ENCODE results near the gene SLC25A22.

Gene SLC25A22

GRCh38 chr11:760236-760635, 37.8 kb downstream of the SLC25A22 start:
- Histone ChIP-seq H3K4me3 (ENCODE audit: insufficient read depth, low read depth, low read length) (no peak overlapping the region), H3K27ac (ENCODE audit: insufficient read depth, low read depth, low read length, poor library complexity, severe bottlenecking) (no peak overlapping the region), H3K27me3 (ENCODE audit: control insufficient read depth, insufficient read depth, low read length, poor library complexity, severe bottlenecking) (no peaks in the 10 kb centered on the region), H3K36me3 (ENCODE audit: control insufficient read depth, insufficient read depth, low read length) (peaks cover 25% of the 10 kb centered on the region), H3K4me1 (ENCODE audit: control insufficient read depth, insufficient read depth, low read length) (no peaks in the 10 kb centered on the region), H3K9me3 (ENCODE audit: control insufficient read depth, low read length) (no peaks in the 10 kb centered on the region)

GRCh38 chr11:749731-750130, 48.4 kb downstream of the SLC25A22 start:
- 87 to 89% methylated on average over 2 of the region's 2 CpGs for WGBS, 2 experiments
- no peaks in the 10 kb centered on the region for H3K9me3 ChIP-seq (ENCODE audit: control insufficient read depth, low read length)
- no peak overlapping the region for H3K4me3 ChIP-seq (ENCODE audit: insufficient read depth, low read depth, low read length)
- no peaks in the 10 kb centered on the region for H3K4me1 ChIP-seq (ENCODE audit: control insufficient read depth, insufficient read depth, low read length)
- no peaks in the 10 kb centered on the region for H3K36me3 ChIP-seq (ENCODE audit: control insufficient read depth, insufficient read depth, low read length)
- H3K27ac ChIP-seq (ENCODE audit: insufficient read depth, low read depth, low read length, poor library complexity, severe bottlenecking) = no peak overlapping the region
- no peaks in the 10 kb centered on the region for H3K27me3 ChIP-seq (ENCODE audit: control insufficient read depth, insufficient read depth, low read length, poor library complexity, severe bottlenecking)

GRCh38 chr11:748007-748359, 50.1 kb downstream of the SLC25A22 start:
- H3K4me1 ChIP-seq (ENCODE audit: control insufficient read depth, insufficient read depth, low read length) = no peaks in the 10 kb centered on the region
- H3K27me3 ChIP-seq (ENCODE audit: control insufficient read depth, insufficient read depth, low read length, poor library complexity, severe bottlenecking) = no peaks in the 10 kb centered on the region
- H3K9me3 ChIP-seq (ENCODE audit: control insufficient read depth, low read length) = no peaks in the 10 kb centered on the region
- WGBS, 2 experiments = 12 to 13% methylated on average over 18 of the region's 18 CpGs
- H3K4me3 ChIP-seq (ENCODE audit: insufficient read depth, low read depth, low read length) = peak overlapping the region; percentile 84
- no peak overlapping the region for H3K27ac ChIP-seq (ENCODE audit: insufficient read depth, low read depth, low read length, poor library complexity, severe bottlenecking)
- no peaks in the 10 kb centered on the region for H3K36me3 ChIP-seq (ENCODE audit: control insufficient read depth, insufficient read depth, low read length)

- no peaks in the 10 kb centered on the region for H3K27me3 ChIP-seq (ENCODE audit: control insufficient read depth, insufficient read depth, low read length, poor library complexity, severe bottlenecking)
- peak within 1 kb of the TSS; percentile 84 for H3K4me3 ChIP-seq (ENCODE audit: insufficient read depth, low read depth, low read length)
- no peaks in the 10 kb centered on the region for H3K9me3 ChIP-seq (ENCODE audit: control insufficient read depth, low read length)
- no peak within 1 kb of the TSS for H3K27ac ChIP-seq (ENCODE audit: insufficient read depth, low read depth, low read length, poor library complexity, severe bottlenecking)
- H3K4me1 ChIP-seq (ENCODE audit: control insufficient read depth, insufficient read depth, low read length) = no peaks in the 10 kb centered on the region
- 0% methylated on average over 112 of the region's 112 CpGs for WGBS, 2 experiments
- no peaks in the 10 kb centered on the region for H3K36me3 ChIP-seq (ENCODE audit: control insufficient read depth, insufficient read depth, low read length)
These were observed 50.7 kb downstream of the SLC25A22 start, which contains the start of gene TALDO1 for GRCh38 chr11:747158-748006. Gene TALDO1 (plus strand): TSS chr11:747464. CDS start chr11:747482, 18 bp downstream.

- Histone ChIP-seq H3K4me3 (ENCODE audit: insufficient read depth, low read depth, low read length) (peak overlapping the region; percentile 84), H3K36me3 (ENCODE audit: control insufficient read depth, insufficient read depth, low read length) (no peaks in the 10 kb centered on the region), H3K27ac (ENCODE audit: insufficient read depth, low read depth, low read length, poor library complexity, severe bottlenecking) (no peak overlapping the region), H3K27me3 (ENCODE audit: control insufficient read depth, insufficient read depth, low read length, poor library complexity, severe bottlenecking) (no peaks in the 10 kb centered on the region), H3K4me1 (ENCODE audit: control insufficient read depth, insufficient read depth, low read length) (no peaks in the 10 kb centered on the region), H3K9me3 (ENCODE audit: control insufficient read depth, low read length) (no peaks in the 10 kb centered on the region)
- WGBS, 2 experiments = 24% methylated on average over 46 of the region's 46 CpGs
These were observed 51.6 kb downstream of the SLC25A22 start for GRCh38 chr11:746289-747157.

- no peaks in the 10 kb centered on the region for H3K9me3 ChIP-seq (ENCODE audit: control insufficient read depth, low read length)
- no peak overlapping the region for H3K27ac ChIP-seq (ENCODE audit: insufficient read depth, low read depth, low read length, poor library complexity, severe bottlenecking)
- no peaks in the 10 kb centered on the region for H3K36me3 ChIP-seq (ENCODE audit: control insufficient read depth, insufficient read depth, low read length)
- WGBS, 2 experiments = 100% methylated on average over 1 of the region's 1 CpG; no CpG with 5 or more reads in 1 of the 2 experiments
- no peaks in the 10 kb centered on the region for H3K27me3 ChIP-seq (ENCODE audit: control insufficient read depth, insufficient read depth, low read length, poor library complexity, severe bottlenecking)
- H3K4me3 ChIP-seq (ENCODE audit: insufficient read depth, low read depth, low read length) = no peak overlapping the region
- H3K4me1 ChIP-seq (ENCODE audit: control insufficient read depth, insufficient read depth, low read length) = no peaks in the 10 kb centered on the region
These were observed 52.7 kb downstream of the SLC25A22 start for GRCh38 chr11:745428-745827.

GRCh38 chr11:742571-743201, 55.4 kb downstream of the SLC25A22 start:
- 91 to 95% methylated on average over 4 of the region's 4 CpGs for WGBS, 2 experiments
- Histone ChIP-seq H3K27me3 (ENCODE audit: control insufficient read depth, insufficient read depth, low read length, poor library complexity, severe bottlenecking) (no peaks in the 10 kb centered on the region), H3K27ac (ENCODE audit: insufficient read depth, low read depth, low read length, poor library complexity, severe bottlenecking) (no peak overlapping the region), H3K36me3 (ENCODE audit: control insufficient read depth, insufficient read depth, low read length) (no peaks in the 10 kb centered on the region), H3K4me1 (ENCODE audit: control insufficient read depth, insufficient read depth, low read length) (no peaks in the 10 kb centered on the region), H3K4me3 (ENCODE audit: insufficient read depth, low read depth, low read length) (no peak overlapping the region), H3K9me3 (ENCODE audit: control insufficient read depth, low read length) (no peaks in the 10 kb centered on the region)

GRCh38 chr11:742156-742546, 55.9 kb downstream of the SLC25A22 start:
- Histone ChIP-seq H3K27me3 (ENCODE audit: control insufficient read depth, insufficient read depth, low read length, poor library complexity, severe bottlenecking) (no peaks in the 10 kb centered on the region), H3K4me1 (ENCODE audit: control insufficient read depth, insufficient read depth, low read length) (no peaks in the 10 kb centered on the region), H3K27ac (ENCODE audit: insufficient read depth, low read depth, low read length, poor library complexity, severe bottlenecking) (no peak overlapping the region), H3K36me3 (ENCODE audit: control insufficient read depth, insufficient read depth, low read length) (no peaks in the 10 kb centered on the region), H3K9me3 (ENCODE audit: control insufficient read depth, low read length) (no peaks in the 10 kb centered on the region), H3K4me3 (ENCODE audit: insufficient read depth, low read depth, low read length) (no peak overlapping the region)
- 94 to 95% methylated on average over 3 of the region's 3 CpGs for WGBS, 2 experiments

Data from ectodermal cell (in vitro differentiated cells).